ENCODE data around the gene INVS.

The INVS gene

GRCh38 chr9:100294806-100295205 lies 195.8 kb downstream of the INVS start:
- no peak for TF ChIP-seq CTCF (IDR thresholded peaks at IDR 0.05)

- no peak for TF ChIP-seq CTCF (IDR thresholded peaks at IDR 0.05)
These were observed 196.2 kb downstream of the INVS start for GRCh38 chr9:100295240-100295639.

- TF ChIP-seq CTCF (IDR thresholded peaks at IDR 0.05) = no peak
These were observed 197.4 kb downstream of the INVS start for GRCh38 chr9:100296407-100296806.

- TF ChIP-seq CTCF (IDR thresholded peaks at IDR 0.05) = no peak
These were observed 199.3 kb downstream of the INVS start for GRCh38 chr9:100298378-100298777.

- no peak for TF ChIP-seq CTCF (IDR thresholded peaks at IDR 0.05)
These were observed 204.7 kb downstream of the INVS start for GRCh38 chr9:100303747-100304146.

- no peak for TF ChIP-seq CTCF (IDR thresholded peaks at IDR 0.05)
These were observed 207.2 kb downstream of the INVS start for GRCh38 chr9:100306283-100306682.

- no peak for TF ChIP-seq CTCF (IDR thresholded peaks at IDR 0.05)
These were observed 208.0 kb downstream of the INVS start for GRCh38 chr9:100307080-100307479.

- TF ChIP-seq CTCF (IDR thresholded peaks at IDR 0.05) = no peak
These were observed 210.0 kb downstream of the INVS start for GRCh38 chr9:100308965-100309564.
